ENCODE results near the gene COL9A1.

DNA sequence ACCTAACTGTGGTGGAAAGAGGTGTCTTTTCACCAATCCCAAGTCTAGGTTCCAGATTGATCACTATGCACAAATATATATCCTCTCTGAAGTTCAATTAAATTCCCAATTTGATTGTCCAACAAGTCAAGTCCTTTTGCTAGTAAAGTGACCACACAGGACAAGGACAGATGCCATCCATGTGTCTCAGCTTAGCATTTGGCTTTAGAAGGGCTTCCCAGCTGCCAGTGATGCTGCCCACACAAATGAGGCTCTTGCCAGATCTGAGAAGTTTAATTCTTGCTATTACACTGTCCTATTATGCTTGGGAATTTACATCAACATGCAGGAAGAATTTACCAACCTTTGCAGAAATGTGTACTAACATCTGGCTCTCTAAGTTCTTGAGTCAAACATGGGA, 108.5 kb downstream of the COL9A1 start:
- TF ChIP-seq ELF4 (IDR thresholded peaks at IDR 0.05) (no peak), BHLHE40 (IDR thresholded peaks at IDR 0.05; ENCODE audit: borderline replicate concordance) (no peak), NFRKB (IDR thresholded peaks at IDR 0.05) (no peak), SP1 (IDR thresholded peaks at IDR 0.05) (no peak), FOXK2 (IDR thresholded peaks at IDR 0.05) (no peak), TARDBP (IDR thresholded peaks at IDR 0.05) (no peak), ARNT (IDR thresholded peaks at IDR 0.05) (no peak), ZNF384 (IDR thresholded peaks at IDR 0.05) (no peak), LEF1 (IDR thresholded peaks at IDR 0.05; ENCODE audit: borderline replicate concordance) (no peak), FOXM1 (IDR thresholded peaks at IDR 0.05; ENCODE audit: borderline replicate concordance) (no peak), HDGF (IDR thresholded peaks at IDR 0.05; ENCODE audit: borderline replicate concordance) (no peak), FOXA1 (IDR thresholded peaks at IDR 0.05) (no peak), SUZ12 (IDR thresholded peaks at IDR 0.05) (no peak)
- TF ChIP-seq, protein P1, sequence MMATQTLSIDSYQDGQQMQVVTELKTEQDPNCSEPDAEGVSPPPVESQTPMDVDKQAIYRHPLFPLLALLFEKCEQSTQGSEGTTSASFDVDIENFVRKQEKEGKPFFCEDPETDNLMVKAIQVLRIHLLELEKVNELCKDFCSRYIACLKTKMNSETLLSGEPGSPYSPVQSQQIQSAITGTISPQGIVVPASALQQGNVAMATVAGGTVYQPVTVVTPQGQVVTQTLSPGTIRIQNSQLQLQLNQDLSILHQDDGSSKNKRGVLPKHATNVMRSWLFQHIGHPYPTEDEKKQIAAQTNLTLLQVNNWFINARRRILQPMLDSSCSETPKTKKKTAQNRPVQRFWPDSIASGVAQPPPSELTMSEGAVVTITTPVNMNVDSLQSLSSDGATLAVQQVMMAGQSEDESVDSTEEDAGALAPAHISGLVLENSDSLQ (IDR thresholded peaks at IDR 0.05): no peak

Data from HEK293T (cell line).